CD14-positive monocyte (primary cell): ENCODE measurements around the gene ZNF277. TPM values are rescaled to one million over a fixed set of nuclear protein-coding genes. Genes with fewer than 3 reads are reported as not detected.

Experiments
- DNase-seq, 3 donors: peaks; one replicate each; pipeline ENCODE4 v3.0.0-alpha.2; 2011 to 2022
- H2AFZ ChIP-seq: 2 replicates; pipeline ENCODE4 v1.6.0; 2012; ENCODE audit warnings: mild to moderate bottlenecking, low read depth, low read length, inconsistent platforms; ENCODE audit not compliant: insufficient read depth, poor library complexity, severe bottlenecking
- H3K27ac ChIP-seq, 2 donors: 1 replicate in 1 of 2; 2 replicates in 1 of 2; pipeline ENCODE4 v1.5.1; 2012 to 2013; ENCODE audit warnings: low read length in 2 of 2, control low read depth in 1 of 2, inconsistent platforms in 1 of 2, low read depth in 1 of 2, mild to moderate bottlenecking in 1 of 2
- H3K27me3 ChIP-seq, 2 donors: one replicate each; pipeline versions ENCODE4 v1.6.0 to v1.6.1; 2011 to 2013; ENCODE audit warnings: low read length in 2 of 2; ENCODE audit not compliant: control insufficient read depth in 2 of 2, insufficient read depth in 2 of 2
- H3K36me3 ChIP-seq, 2 donors: replicated peaks in 1 of 2; 1 replicate in 1 of 2; 2 replicates in 1 of 2; pipeline versions ENCODE4 v1.5.1 to v1.6.1; 2012 to 2013; ENCODE audit warnings: low read length in 2 of 2, control low read depth in 1 of 2, inconsistent platforms in 1 of 2, mild to moderate bottlenecking in 1 of 2; ENCODE audit not compliant: insufficient read depth in 2 of 2, control insufficient read depth in 1 of 2
- H3K4me1 ChIP-seq, 2 donors: 1 replicate in 1 of 2; 2 replicates in 1 of 2; pipeline versions ENCODE4 v1.5.1 to v1.6.1; 2012 to 2013; ENCODE audit warnings: low read length in 2 of 2, control low read depth in 1 of 2, inconsistent platforms in 1 of 2, mild to moderate bottlenecking in 1 of 2, moderate library complexity in 1 of 2; ENCODE audit not compliant: insufficient read depth in 2 of 2, control insufficient read depth in 1 of 2
- H3K4me2 ChIP-seq: replicated peaks from 2 replicates; pipeline ENCODE3; 2012; ENCODE audit warnings: low read length, moderate library complexity, mild to moderate bottlenecking; ENCODE audit not compliant: poor library complexity, severe bottlenecking; ENCODE audit errors: extremely low read depth
- H3K4me3 ChIP-seq, 3 experiments: fragments of 200-600 bp in 1 of 3; sonication (generic) in 1 of 3; replicated peaks in 1 of 3; 1 replicate in 2 of 3; 2 replicates in 1 of 3; pipeline ENCODE4 v1.5.1; 2011 to 2013; ENCODE audit warnings: low read length in 3 of 3, mild to moderate bottlenecking in 3 of 3, control low read depth in 2 of 3, low read depth in 2 of 3, inconsistent platforms in 1 of 3, moderate library complexity in 1 of 3
- H3K79me2 ChIP-seq: 2 replicates; pipeline ENCODE4 v1.6.0; 2012; ENCODE audit warnings: mild to moderate bottlenecking, control low read depth, inconsistent platforms, low read length, moderate library complexity; ENCODE audit not compliant: insufficient read depth
- H3K9ac ChIP-seq: 2 replicates; pipeline ENCODE4 v1.6.0; 2017; ENCODE audit warnings: low read length, mild to moderate bottlenecking; ENCODE audit not compliant: insufficient read depth, poor library complexity, severe bottlenecking
- H3K9me3 ChIP-seq, 2 donors: replicated peaks in 1 of 2; 1 replicate in 1 of 2; 2 replicates in 1 of 2; pipeline versions ENCODE4 v1.5.1 to v1.6.1; 2012 to 2013; ENCODE audit warnings: low read length in 2 of 2, control low read depth in 1 of 2; ENCODE audit not compliant: control insufficient read depth in 1 of 2, insufficient read depth in 1 of 2
- H4K20me1 ChIP-seq: 2 replicates; pipeline ENCODE4 v1.6.0; 2012; ENCODE audit warnings: mild to moderate bottlenecking, low read length, control low read depth, moderate library complexity; ENCODE audit not compliant: insufficient read depth
- H3K27ac Mint-ChIP-seq, 7 donors: one replicate each; pipeline ENCODE4 v1.8.0; 2020; ENCODE audit warnings: mild to moderate bottlenecking in 7 of 7, mixed read lengths in 7 of 7, moderate library complexity in 6 of 7, inconsistent platforms in 2 of 7
- H3K27me3 Mint-ChIP-seq, 3 donors: one replicate each; pipeline ENCODE4 v1.8.0; 2021 to 2022; ENCODE audit warnings: low read depth in 3 of 3, mild to moderate bottlenecking in 3 of 3, mixed read lengths in 3 of 3, moderate library complexity in 3 of 3, inconsistent platforms in 1 of 3
- H3K36me3 Mint-ChIP-seq, 2 donors: one replicate each; pipeline ENCODE4 v1.8.0; 2020; ENCODE audit warnings: mixed read lengths in 2 of 2, inconsistent platforms in 1 of 2, mild to moderate bottlenecking in 1 of 2
- H3K4me1 Mint-ChIP-seq: one replicate; pipeline ENCODE4 v1.8.0; 2020; ENCODE audit warnings: mild to moderate bottlenecking, mixed read lengths
- H3K4me3 Mint-ChIP-seq, 2 donors: one replicate each; pipeline ENCODE4 v1.8.0; 2020; ENCODE audit warnings: mild to moderate bottlenecking in 2 of 2, mixed read lengths in 2 of 2, moderate library complexity in 1 of 2
- H3K9me3 Mint-ChIP-seq, 7 donors: one replicate each; pipeline ENCODE4 v1.8.0; 2020 to 2022; ENCODE audit warnings: mixed read lengths in 7 of 7, mild to moderate bottlenecking in 6 of 7, moderate library complexity in 6 of 7, inconsistent platforms in 2 of 7
- CTCF ChIP-seq: fragments of 200-600 bp; IDR thresholded peaks from one replicate; pipeline ENCODE4 v1.8.0; 2022; ENCODE audit warnings: antibody characterized with exemption, mild to moderate bottlenecking
- WGBS: methylation state at CpG from one replicate; pipeline ENCODE4 v1.1.5; 2013; ENCODE audit warnings: missing lambda C conversion rate; ENCODE audit not compliant: insufficient coverage; 5-methylcytosine and 5-hydroxymethylcytosine counted together
- intact Hi-C, 2 donors: fragments of 100-400 bp; cut with micrococcal nuclease; formaldehyde crosslinking; loops; one replicate each; pipeline versions ENCODE4 v1.15.0 to v1.15.1; 2023
- polyA plus RNA-seq, 3 donors: library from polyadenylated mRNA; depleted of rRNA in 1 of 3; unstranded in 2 of 3; stranded (reverse) in 1 of 3; fragments of 300-500 nt in 2 of 3; fragments of >200 nt in 1 of 3; fragmentation: Illumina TruSeq in 2 of 3; gene quantifications; 1 replicate in 2 of 3; 2 replicates in 1 of 3; pipeline ENCODE4 v1.2.3, GENCODE V29; 2012 to 2021

Gene ZNF277
- polyA plus RNA-seq, 3 donors, result 17.5 to 20.7 (median 20.0) TPM

- no peaks in the 10 kb centered on the region for H4K20me1 ChIP-seq
- peaks cover 0 to 2% of the 10 kb centered on the region in 2 donors for H3K27me3 ChIP-seq
- no peak overlapping the region for H3K9ac ChIP-seq
- no peaks in the 10 kb centered on the region for H3K36me3 Mint-ChIP-seq
- no peak overlapping the region for H2AFZ ChIP-seq
- no peaks in the 10 kb centered on the region for H3K9me3 ChIP-seq
- intact Hi-C loops, result no loop called here
- peaks cover 0 to 2% (median 0%) of the 10 kb centered on the region in 7 donors for H3K9me3 Mint-ChIP-seq
- H3K4me2 ChIP-seq, result no peak overlapping the region
- H3K4me3 ChIP-seq, result no peak overlapping the region
- H3K4me1 ChIP-seq, result no peaks in the 10 kb centered on the region
- no peak for TF ChIP-seq CTCF
- H3K4me3 Mint-ChIP-seq, result no peak overlapping the region
- WGBS, result 100% methylated on average over 1 of the region's 1 CpG
- H3K4me1 Mint-ChIP-seq, result no peaks in the 10 kb centered on the region
- H3K27ac ChIP-seq, result no peak overlapping the region
- no peak for DNase-seq
- no peak overlapping the region for H3K27ac Mint-ChIP-seq
- peaks cover 4 to 7% (median 6%) of the 10 kb centered on the region in 3 donors for H3K27me3 Mint-ChIP-seq
- no peaks in the 10 kb centered on the region for H3K36me3 ChIP-seq
- no peaks in the 10 kb centered on the region for H3K79me2 ChIP-seq
Measured at GRCh38 chr7:112366886-112367285, 160.4 kb downstream of the ZNF277 start.

GRCh38 chr7:112370436-112370835 lies 163.9 kb downstream of the ZNF277 start:
- Histone ChIP-seq H3K4me2 (no peak overlapping the region), H3K79me2 (no peaks in the 10 kb centered on the region), H3K4me3 (no peak overlapping the region), H3K9ac (no peak overlapping the region), H4K20me1 (no peaks in the 10 kb centered on the region), H3K4me1 (no peaks in the 10 kb centered on the region), H3K27ac (no peak overlapping the region), H3K36me3 (no peaks in the 10 kb centered on the region), H2AFZ (no peak overlapping the region), H3K27me3 (peaks cover 0 to 2% of the 10 kb centered on the region in 2 donors), H3K9me3 (no peaks in the 10 kb centered on the region)
- Mint-ChIP-seq H3K36me3 (no peaks in the 10 kb centered on the region), H3K27me3 (peaks cover 3 to 6% (median 3%) of the 10 kb centered on the region in 3 donors), H3K9me3 (peaks cover 0 to 2% (median 0%) of the 10 kb centered on the region in 7 donors), H3K27ac (no peak overlapping the region), H3K4me3 (no peak overlapping the region), H3K4me1 (peaks cover 3% of the 10 kb centered on the region)
- no CpG with 5 or more reads among the region's 2 CpGs for WGBS
- TF ChIP-seq CTCF, result no peak
- no peak for DNase-seq
- intact Hi-C loops, result no loop called here
